Raji (cell line): ENCODE results near the gene JPH2.

ENCODE experiments used
- POLR2A ChIP-seq: IDR thresholded peaks from 2 replicates; pipeline ENCODE4 v1.6.1; 2011; ENCODE audit warnings: low read depth, low read length, control low read depth; ENCODE audit not compliant: insufficient read depth

The JPH2 gene

GRCh38 chr20:44110816-44111568 is 76.0 kb downstream of the JPH2 start:
- TF ChIP-seq POLR2A, result no peak

GRCh38 chr20:44109951-44110361 is 77.0 kb downstream of the JPH2 start:
- TF ChIP-seq POLR2A, result no peak

- TF ChIP-seq POLR2A, result no peak
Observed at GRCh38 chr20:44106615-44107014, 80.4 kb downstream of the JPH2 start.

GRCh38 chr20:44104798-44105517 is 82.0 kb downstream of the JPH2 start:
- TF ChIP-seq POLR2A, result no peak

GRCh38 chr20:44102582-44102981 is 84.4 kb downstream of the JPH2 start:
- TF ChIP-seq POLR2A, result no peak

GRCh38 chr20:44099832-44100231 is 87.2 kb downstream of the JPH2 start:
- TF ChIP-seq POLR2A, result no peak

GRCh38 chr20:44098657-44099056 is 88.3 kb downstream of the JPH2 start:
- TF ChIP-seq POLR2A, result no peak

GRCh38 chr20:44098256-44098630 is 88.7 kb downstream of the JPH2 start:
- no peak for TF ChIP-seq POLR2A

GRCh38 chr20:44097521-44098255 is 89.3 kb downstream of the JPH2 start:
- TF ChIP-seq POLR2A, result no peak

GRCh38 chr20:44095831-44096230 is 91.2 kb downstream of the JPH2 start:
- no peak for TF ChIP-seq POLR2A

- no peak for TF ChIP-seq POLR2A
Observed at GRCh38 chr20:44093249-44093582, 93.8 kb downstream of the JPH2 start.

- TF ChIP-seq POLR2A, result no peak
Observed at GRCh38 chr20:44092551-44093248, 94.3 kb downstream of the JPH2 start.

GRCh38 chr20:44091026-44091425 is 96.0 kb downstream of the JPH2 start:
- TF ChIP-seq POLR2A, result no peak

GRCh38 chr20:44089987-44090674 is 96.9 kb downstream of the JPH2 start:
- peak; percentile 47 for TF ChIP-seq POLR2A

GRCh38 chr20:44087857-44088120 is 99.2 kb downstream of the JPH2 start:
- no peak for TF ChIP-seq POLR2A

GRCh38 chr20:44087051-44087856 is 99.7 kb downstream of the JPH2 start:
- TF ChIP-seq POLR2A, result no peak
